DOHH2 (cell line): Measurements from ENCODE around the gene PPEF2.

ENCODE experiments used
- CTCF ChIP-seq: fragments of 200-600 bp; sonication (generic); IDR thresholded peaks from one replicate; pipeline ENCODE4 v1.5.1; 2014; ENCODE audit warnings: antibody characterized with exemption, mild to moderate bottlenecking, low read depth, low read length; ENCODE audit not compliant: poor library complexity, severe bottlenecking
- EZH2phosphoT487 ChIP-seq: fragments of 200-600 bp; sonication (generic); IDR thresholded peaks from 2 replicates; pipeline ENCODE4 v1.6.1; 2017; ENCODE audit warnings: borderline replicate concordance, mild to moderate bottlenecking, antibody characterized with exemption, low read length, moderate library complexity, mixed read lengths

- TF ChIP-seq CTCF (no peak), EZH2phosphoT487 (no peak)
Measured at GRCh38 chr4:75819121-75819520, 83.1 kb downstream of the PPEF2 start.
